ENCODE measurements around the gene RBMS3.

- TF ChIP-seq CTCF (IDR thresholded peaks at IDR 0.05) (no peak), POLR2A (IDR thresholded peaks at IDR 0.05) (no peak)
Measured at GRCh38 chr3:29695643-29696198, 414.9 kb downstream of the RBMS3 start.

Data from thyroid gland (tissue), 4 donors.